Activated T-cell treated with anti-CD3 and anti-CD28 coated beads for 4 hours (primary cell): Measurements from ENCODE around the gene UNCX.

Experiments used
- DNase-seq: peaks from one replicate; pipeline ENCODE4 v3.0.0-alpha.2; 2020

UNCX gene

GRCh38 chr7:1244700-1245523 lies 12.2 kb downstream of the UNCX start:
- DNase-seq, result no peak

DNA sequence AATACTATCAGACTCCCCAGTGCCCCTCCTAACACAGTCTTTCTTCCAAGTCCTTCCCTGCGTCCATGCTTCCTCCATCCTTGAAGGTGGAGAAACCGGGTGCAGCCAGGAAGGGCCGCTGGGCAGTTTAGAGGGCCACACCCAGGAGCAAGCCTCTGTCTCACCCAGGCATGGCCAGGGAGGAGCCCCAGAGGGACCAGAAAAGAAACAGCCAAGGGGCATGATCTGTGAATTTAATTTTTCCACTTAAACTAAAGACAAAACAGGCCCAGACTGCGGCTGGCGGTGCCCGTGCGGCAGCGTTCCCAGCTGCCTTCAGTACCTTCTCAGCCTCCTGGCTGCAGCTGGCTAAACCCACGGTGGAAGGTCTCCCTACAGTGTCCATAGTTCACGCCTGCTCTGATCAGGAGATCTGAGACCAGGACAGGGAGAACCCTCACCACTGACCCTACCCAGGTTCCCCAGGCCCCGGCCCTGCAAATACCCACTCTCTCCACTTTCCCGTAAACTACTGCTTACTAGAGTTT lies 12.9 kb downstream of the UNCX start:
- no peak for DNase-seq

GRCh38 chr7:1246160-1246870 lies 13.6 kb downstream of the UNCX start:
- no peak for DNase-seq

DNA sequence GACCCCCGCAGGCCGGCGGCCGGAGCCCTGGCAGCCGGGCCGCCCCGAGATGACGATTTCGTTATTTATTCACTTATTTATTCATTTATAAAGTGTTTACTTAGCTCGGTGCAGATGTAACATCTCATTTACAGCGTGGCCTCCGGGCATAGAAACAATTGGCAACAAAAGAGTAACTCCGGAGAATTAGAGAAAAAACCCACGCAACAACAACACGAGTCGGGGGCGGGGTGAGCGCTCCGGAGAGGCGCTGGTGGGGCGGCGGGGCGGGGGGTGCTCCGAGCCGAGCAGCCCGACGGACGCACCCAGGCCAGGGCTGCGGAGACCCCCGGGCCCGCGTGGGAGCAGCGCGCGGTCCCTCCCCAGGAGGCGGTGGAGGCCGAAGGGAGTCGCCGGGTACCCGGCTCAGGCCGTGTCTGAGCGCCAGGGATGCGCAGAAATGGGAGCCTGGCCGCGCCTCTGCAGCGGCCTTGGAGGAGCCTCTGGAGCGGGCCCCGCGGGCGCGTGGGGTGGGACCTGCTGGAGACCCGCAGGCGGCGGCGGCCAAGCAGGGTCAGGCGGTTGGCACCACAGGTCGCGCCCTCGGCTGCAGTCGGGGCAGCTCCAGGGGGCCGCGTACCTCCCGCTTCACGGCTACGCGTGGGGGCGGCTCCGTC lies 14.3 kb downstream of the UNCX start:
- DNase-seq, result no peak

GRCh38 chr7:1247527-1248041 lies 14.9 kb downstream of the UNCX start:
- no peak for DNase-seq

DNA sequence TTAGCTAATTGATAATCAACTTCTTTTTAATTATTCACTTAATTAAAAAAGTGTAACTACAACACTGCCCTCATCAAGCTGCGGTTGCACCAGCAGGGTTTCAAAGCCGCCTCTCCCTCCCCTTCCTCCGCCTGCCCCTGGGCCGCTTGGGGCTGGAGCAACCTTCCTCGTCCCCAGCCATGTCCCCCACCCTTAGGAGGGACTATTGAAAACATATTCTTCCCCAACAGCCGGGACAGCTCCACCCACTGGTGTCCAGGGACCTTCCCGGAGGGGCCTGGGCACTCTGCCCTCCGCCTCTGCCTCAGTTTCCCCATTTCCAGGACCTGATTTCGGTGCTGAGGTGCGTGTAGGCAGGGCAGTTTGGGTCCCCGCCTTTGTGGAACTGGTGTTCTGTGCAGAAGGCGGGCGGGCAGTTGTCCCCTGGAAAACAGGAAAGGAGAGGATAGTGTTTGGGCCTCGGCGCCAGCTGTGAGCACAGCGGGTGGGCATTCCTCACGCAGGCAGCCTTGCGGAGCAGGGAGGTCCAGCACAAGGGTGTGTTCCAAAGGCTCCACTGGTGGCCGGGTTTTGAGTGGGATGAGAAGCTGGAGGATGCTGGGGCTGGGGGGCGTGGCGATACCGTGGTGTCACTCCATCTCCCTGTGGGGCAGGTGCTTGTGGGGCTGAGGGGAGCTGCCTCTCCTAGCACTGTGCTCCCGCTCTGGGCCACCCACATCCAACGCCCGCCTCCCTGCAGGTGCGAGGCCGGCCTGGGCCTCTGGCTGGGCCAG lies 15.7 kb downstream of the UNCX start:
- DNase-seq, result no peak

DNA sequence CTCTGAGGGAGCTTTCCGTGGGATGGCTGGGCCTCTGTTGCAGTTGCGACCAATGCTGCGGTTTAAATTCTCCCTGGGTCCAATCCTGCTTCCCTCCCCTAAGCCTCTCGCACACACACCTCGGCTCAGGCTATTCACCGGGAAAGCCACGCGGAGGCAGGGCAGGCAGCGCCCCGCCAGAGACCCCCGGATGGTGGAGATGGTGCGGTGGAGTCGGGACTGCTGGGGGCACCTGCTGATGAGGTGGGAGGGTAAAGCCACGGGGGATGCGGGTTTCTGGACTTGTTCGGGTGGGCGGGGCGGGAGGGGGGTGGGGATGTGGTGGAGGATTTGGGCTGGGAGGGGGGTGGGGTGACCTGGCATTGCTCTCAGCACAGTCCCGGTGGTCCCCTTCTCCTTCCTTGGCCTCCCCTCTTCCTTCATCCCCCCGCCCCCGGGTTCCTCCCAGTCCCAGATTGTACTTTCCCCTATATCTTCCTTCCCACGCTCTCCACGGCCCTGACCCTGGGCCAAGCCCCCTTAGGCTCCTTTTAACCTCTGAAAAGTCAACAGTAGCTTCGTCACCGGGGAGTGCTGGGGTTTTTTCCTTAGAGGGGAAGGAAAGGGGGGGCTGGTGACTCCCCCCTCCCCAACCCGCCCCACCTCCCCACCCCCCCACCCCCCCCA lies 16.4 kb downstream of the UNCX start:
- no peak for DNase-seq

- no peak for DNase-seq
Measured at GRCh38 chr7:1249731-1250130, 17.1 kb downstream of the UNCX start.

DNA sequence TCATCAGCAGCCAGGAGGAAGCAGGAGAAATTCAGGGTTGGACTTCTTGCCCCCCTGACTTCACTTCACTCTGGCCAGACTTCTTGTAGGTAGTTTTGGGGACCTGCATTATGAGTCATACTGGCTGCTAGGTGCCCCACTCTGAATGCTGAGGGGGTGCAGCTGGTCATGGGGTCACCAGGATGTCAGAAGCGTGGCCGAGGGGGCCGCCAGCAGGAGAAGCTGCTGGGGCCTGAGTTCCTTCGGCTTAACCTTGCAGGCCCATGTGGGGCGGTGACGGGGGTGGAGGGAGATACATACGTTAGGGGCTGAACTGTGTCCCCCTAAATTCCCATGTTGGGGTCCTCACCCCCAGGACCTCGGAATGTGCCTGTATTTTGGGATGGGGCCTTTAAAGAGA lies 18.2 kb downstream of the UNCX start:
- no peak for DNase-seq

GRCh38 chr7:1251796-1252539 lies 19.3 kb downstream of the UNCX start:
- no peak for DNase-seq

- DNase-seq, result no peak
Measured at GRCh38 chr7:1252540-1253090, 19.9 kb downstream of the UNCX start.

DNA sequence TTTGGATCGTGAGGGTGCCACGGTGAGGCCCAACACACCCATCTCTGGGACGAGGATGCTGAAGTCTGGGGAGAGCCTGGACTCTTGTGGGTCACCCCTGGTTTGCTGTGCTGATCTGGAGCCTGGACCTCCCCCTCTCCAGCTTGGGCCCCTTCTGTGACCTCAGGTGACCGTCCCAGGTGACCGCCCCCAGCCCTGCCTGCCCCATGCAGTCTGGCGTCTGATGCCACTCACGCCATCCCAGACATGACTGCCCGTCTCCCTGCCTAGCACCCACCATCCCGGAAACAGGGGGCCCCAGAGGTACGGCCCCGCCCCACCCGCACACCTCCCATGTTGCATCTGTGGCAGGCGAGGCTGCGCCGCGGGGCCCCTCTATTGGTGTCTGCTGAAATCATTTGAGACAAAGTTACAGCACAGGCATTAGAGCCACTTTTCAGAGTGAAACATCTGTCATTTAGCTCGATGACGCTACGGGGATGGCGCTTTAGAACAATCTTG lies 21.1 kb downstream of the UNCX start:
- DNase-seq, result no peak

DNA sequence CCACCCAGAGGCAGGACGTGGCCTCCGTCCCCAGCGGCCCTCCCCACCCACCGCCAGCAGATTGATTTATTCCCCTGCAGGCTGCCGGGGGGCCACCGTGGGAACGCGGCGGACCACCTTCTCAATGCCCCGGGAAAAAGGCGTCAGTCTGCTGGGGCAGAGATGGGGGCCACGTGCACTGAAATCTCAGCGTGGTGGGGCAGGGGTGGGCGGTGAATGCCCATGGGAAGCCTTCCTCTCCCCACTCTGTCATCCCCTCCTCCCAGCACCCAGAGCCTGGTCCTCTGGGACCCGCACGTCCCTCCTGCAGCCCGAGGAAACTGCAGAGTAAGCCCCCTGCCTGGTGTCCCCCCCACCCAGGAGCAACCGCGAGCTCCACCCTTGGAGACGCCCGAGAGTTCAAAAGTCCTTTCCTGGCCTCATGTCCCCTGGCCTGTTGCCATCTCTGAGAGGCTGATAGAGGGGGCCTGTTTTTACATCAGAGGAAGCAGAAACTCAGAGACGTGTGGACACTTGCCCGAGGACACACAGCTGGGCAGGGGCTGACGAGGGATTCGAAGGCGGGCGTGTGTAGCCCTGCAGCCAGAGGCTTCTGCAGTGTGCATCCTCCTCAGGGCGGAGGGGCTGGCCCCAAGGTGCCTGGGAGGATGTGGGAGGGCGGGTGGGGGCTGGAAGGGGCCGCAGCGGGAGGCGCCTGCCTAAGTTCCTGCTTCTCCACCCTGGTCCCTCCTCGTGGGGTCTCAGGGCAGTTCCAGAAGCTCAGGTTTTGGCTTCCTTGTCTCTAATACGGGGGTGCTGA lies 21.8 kb downstream of the UNCX start:
- DNase-seq, result no peak

- no peak for DNase-seq
Measured at GRCh38 chr7:1255080-1255816, 22.6 kb downstream of the UNCX start.

GRCh38 chr7:1255817-1256340 lies 23.2 kb downstream of the UNCX start:
- no peak for DNase-seq

DNA sequence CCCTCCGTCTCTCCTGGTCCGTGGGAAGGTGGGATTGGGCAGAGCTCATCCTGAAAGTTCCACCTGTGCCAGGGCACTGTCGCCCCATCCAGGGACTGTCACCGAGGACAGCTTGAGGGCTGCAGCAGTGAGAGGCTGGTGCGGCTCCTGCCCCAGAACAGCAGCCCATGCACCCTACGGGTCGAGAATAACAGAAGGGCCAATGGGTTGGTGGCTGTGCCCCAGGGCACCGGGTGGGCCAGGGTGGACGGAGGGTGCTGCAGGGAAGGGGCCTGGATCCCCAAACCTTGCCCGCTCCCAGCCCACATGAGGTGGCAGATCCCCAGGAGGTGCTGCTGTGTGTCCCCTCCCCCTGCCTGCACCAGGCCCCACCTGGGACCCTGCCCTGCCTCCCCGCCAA lies 23.9 kb downstream of the UNCX start:
- no peak for DNase-seq

- DNase-seq, result no peak
Measured at GRCh38 chr7:1257221-1257620, 24.5 kb downstream of the UNCX start.

DNA sequence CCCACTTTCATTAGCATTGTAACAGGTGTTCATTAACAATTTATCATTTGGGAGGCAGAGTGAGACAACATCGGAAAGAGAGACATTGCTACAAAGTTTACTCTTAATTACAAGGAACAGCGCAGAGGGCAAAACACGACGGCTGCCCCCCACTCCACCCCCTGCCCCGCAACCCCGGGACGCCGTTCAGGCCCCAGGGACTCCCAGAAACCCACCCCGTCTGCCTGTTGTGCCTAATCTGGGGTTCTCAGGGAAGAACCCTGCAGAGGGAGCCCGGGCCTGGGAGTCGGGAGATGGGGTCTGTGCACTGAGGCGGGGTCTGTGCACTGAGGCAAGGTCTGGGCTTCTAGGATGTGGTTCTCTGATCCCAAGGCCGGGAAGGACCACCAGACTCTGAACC lies 25.2 kb downstream of the UNCX start:
- DNase-seq, result no peak
